G401 (cell line): Measurements from ENCODE around the gene SURF1. TPM values are rescaled to one million over a fixed set of nuclear protein-coding genes. Genes with fewer than 3 reads are reported as not detected.
"Not testable (repeated sequence)": the region's sequence is repeated elsewhere in the genome, so short reads cannot be mapped to it uniquely, and the experiment has no call there.

Experiments
- DNase-seq: peaks from one replicate; pipeline ENCODE4 v3.0.0-alpha.2; 2015; ENCODE audit warnings: low spot score
- in situ Hi-C: cut with HindIII; loops from 2 replicates; pipeline ENCODE4 v1.10.0; 2016; ENCODE audit warnings: low sequenced_read_pairs, mixed read lengths
- total RNA-seq: library from RNA; depleted of rRNA; stranded (reverse); fragments of >200 nt; shearing (Covaris generic); gene quantifications from 2 replicates; pipeline ENCODE4 v1.2.3, GENCODE V29; 2014

Gene SURF1
- total RNA-seq, 1 experiment from 2014 or later = 33.8 TPM

DNA sequence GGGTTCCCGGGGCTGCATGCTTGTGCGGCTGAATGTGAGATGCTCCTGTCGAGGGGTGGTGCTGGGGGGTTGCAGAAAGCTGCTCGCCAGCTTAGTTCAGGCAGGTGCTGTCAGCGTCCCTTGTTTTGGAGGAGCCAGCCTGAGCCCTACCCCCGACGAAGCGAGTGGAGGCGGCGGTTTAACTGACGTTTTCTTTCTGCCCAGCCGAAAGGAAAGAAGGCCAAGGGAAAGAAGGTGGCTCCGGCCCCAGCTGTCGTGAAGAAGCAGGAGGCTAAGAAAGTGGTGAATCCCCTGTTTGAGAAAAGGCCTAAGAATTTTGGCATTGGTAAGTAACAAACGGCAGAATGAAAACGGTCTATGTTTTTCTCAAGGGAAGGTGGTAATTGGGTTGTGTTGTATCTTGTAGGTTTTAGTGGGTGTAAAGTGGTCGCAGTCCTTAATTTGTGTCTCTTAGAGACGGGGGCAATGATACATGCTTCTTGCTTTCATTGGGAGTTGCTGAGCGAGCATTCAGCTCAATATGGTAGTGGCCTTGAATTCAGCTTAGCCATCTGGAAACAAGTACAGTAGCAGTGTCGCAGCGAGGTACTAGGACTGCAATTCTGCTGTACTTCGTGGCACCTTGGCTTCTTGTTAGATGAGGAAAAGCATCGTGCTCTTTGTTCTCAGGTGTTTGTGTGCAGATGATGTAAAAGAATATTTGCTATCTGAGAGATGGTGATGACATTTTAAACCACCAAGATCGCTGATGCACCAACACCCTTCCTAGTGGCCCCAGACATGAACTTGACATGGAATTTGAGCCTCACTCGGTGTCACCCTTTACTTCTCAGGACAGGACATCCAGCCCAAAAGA, 7.3 kb downstream of the SURF1 start:
- in situ Hi-C loops = no loop called here
- DNase-seq = no peak

DNA sequence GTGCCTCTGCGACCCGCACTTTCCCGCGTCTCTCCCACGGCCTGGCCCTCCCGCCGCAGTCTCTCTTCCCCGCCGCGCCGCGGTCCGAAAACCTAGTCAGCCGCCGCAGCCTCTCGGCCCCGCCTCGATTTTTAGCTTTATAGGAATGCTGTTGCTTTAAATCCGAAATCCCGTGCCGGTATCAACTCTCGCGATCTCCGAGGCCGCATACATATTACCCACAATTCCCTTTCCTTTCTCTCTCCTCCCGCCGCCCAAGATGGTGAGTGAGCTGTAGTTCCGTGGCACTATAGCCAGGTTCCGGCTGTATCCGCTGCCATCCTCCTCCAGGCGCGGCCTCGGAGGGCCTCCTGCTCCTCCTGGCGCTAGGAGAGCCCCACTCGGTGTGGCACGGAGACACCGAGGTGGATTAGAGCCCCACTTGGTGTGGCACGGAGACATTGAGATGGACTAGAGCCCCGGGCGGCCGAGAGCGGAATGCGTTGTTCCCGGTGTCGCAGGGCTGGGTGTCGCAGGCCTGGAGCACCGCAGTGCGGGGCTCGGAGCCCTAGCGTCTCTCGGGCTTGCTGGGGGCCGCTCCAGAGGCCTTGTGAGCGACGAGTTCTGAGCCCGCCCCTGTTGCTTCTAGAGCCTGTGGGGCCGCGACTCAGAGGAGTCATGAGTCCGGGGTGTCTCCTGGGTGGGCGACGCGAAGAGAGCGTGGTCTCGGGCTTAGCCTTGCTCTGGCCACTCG, 8.1 kb downstream of the SURF1 start, which contains the start of the genes MED22 and RPL7A:
Gene MED22, minus strand, starts transcription at position 147 of the 733 bp plus-strand sequence. CDS start 1,469 bp downstream, outside the sequence.
Gene RPL7A, plus strand, starts transcription at position 234 of the 733 bp plus-strand sequence. Its CDS starts 26 bp downstream, at position 260.
- in situ Hi-C loops = no loop called here
- peak; percentile 97 for DNase-seq

DNA sequence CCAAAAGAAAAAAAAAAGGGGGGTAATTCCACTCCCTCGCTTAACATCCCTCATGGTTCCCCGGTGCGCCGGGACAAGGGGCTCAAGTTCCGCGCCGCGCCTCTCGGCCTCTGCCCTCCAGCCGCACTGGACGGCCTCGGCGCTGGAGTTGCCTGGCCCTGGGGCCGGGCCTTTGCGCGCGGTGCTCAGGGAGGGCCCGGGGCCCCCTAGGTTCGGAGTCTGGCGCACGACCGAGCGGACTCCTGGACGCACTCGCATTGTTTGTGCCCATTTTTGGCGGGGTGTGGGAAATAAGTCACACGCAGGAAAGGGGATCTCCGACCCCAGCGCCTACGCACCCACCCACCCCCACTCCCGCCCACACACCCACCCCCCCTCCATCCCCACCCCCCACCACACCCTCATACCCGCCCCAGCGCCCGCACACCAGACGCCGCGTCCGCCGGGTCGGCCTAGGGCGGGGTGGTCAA, 8.7 kb downstream of the SURF1 start:
- DNase-seq = no peak
- in situ Hi-C loops = no loop called here

DNA sequence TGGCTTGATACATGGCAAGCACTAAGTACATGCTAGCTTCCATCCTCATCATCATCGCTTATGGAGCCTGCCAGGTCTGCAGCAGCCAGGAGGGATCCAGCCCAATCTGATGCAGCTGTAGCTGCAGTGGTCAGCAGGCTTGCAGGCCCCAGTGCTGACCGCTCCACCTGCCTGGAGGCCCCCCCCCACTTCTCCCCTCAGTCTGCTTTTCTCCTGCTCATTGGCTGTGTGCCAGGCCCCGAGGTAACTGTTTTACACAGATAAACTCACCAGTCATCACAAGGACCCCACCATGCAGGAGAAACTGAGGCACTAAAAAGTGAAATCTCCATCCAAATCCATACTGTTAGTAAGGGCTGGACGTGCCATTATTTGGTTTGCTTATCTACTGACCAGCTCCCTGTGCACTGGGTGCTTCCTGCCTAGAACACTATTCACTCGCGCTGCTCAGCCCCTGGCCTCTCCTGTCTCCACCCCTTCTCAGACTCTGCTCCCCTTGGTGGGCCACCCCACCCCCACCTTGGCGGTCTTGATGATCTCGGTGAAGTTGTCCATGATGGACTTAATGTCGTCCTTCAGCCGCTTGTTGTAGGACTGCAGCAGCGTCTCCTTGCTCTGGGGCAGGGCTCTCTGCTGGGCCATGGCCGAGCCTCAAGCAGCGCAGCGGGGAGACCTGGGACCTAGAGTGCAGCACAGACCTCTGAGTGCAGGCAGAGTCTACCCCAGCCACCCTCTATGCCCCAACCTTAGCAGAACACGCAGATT, 10.1 kb downstream of the SURF1 start:
- DNase-seq = no peak
- in situ Hi-C loops = no loop called here

DNA sequence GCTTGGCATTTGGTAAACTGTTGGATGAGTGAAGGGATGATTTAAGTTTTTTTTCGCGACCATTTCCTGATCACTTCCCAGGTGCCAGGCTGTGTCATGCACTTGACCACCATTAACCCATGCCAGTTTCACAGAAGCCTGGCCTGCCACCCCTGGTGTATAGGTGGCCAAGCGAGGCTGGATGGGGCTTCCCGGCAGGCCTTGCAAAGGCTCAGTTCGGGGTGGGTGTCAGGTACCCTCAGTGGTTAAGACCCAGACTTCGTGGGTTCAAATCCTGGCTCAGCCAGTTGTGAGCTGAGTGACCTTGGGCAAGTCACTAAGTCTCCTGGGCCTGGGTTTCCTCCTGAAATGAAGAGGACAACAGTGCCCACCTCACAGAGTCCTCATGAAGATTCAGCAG, 10.7 kb downstream of the SURF1 start:
- in situ Hi-C loops = no loop called here
- DNase-seq = no peak

DNA sequence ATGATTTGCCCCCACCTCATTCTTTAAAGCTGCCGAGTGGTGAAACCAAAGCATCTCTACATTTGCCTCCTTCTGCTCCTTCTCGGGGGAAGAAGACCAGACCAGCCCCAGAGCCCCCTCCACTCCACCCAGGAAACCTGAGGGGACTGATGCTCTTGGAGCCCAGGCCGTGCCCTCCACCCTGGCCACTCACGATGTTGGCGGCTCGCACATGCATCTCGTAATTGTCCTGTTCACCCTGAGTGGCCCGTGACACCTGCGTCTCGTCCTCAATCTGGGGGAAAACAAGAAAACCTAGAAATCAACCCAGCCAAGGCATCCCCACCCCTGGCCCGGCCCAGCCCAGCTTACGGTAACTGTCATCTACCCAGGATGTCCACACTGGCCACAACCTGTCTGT, 11.3 kb downstream of the SURF1 start:
- DNase-seq = no peak

DNA sequence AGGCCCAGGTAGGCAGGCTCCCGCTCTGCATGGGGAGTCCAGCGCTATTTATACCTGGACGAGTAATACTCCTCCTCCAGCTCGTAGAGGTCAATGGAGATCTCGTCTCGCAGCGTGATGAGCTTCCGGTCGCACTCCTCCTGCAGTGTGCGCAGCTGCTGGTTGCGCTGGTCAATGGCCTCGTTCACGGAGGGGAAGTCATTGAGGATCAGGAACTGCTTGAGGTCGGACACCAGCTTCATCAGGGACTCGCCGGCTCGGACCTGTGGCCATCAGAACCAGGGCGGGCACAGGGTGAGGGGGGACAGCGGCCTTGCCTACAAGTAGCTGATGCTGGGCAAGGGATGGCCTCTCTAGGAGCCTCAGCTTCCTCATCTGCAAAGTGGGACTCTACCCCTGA, 12.2 kb downstream of the SURF1 start:
- in situ Hi-C loops = no loop called here
- DNase-seq = no peak

More for the DNA sequence above, 11.3 kb downstream of the SURF1 start:
- in situ Hi-C loops = no loop called here

DNA sequence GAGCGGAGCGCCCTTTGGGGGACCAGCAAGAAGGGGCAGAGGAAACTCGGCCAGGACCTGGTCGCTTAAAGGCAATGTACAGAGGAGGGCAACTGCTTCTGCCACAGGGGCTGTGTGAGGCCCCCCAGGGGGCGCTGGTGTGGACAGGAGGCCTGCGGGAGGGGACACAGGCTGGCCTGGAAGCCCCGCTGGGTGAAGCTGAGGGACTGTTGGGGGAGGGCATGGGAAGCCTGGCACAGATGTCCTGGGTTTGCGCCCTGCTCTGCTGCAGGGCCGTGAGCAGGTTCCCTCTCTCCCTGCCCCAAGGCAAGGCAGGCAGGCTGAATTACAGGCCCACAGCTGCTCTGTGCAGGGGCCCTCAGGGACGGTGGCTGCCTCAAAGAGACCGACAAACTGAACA, 13.7 kb downstream of the SURF1 start:
- no peak for DNase-seq
- in situ Hi-C loops = no loop called here

DNA sequence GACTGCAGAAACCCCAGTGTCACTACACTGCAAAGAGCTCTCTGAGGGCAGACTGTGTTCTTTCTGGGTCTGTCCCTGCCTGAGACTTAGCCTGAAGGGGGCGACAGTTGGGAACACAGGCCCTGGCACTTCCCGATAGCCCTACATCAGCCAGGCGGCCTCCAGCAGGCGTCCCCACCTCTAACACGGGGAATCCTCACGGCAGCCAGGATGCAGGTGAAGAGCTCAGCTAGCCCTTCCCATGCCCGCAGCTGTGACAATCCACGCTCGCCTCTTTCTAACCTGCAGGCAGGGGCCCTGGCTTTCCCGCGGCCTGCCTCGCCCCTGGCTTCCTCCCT, 14.2 kb downstream of the SURF1 start:
- no peak for DNase-seq

DNA sequence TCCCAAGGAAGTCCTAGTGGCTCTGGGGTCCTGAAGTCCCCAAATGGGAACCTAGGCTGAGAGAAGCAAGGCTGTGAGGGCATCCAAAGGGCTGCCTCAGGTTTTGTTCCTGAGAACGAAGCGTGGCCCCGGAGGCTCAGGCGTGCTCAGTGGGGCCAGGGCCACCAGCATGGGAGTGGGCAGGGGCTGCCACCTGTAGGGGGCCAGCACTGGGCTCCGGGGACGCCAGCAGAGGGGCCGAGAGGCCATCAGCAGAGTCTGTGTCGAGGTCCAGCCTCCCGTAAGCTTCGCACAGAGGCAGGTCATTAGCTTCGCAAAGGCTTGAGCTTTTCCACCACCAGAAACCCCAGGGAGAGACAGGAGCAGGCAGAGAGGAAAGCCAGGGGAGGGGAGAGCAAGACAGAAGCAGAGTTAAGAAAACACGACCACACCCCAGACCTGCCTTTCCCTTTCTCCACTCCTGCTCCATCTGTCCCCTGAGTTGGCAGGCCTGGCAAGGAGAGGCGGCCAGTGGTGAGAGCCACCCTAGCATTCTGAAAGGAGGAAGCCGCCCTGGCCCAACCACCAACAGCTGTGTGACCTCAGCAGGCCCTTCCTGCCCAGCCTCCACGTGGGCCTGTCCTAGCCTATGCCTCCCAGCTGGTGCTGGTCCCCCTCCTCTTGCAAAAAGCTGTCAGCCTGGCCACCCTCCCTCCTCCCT, 14.8 kb downstream of the SURF1 start:
- in situ Hi-C loops = no loop called here
- no peak for DNase-seq

More for the DNA sequence above, 14.2 kb downstream of the SURF1 start:
- in situ Hi-C loops = no loop called here

DNA sequence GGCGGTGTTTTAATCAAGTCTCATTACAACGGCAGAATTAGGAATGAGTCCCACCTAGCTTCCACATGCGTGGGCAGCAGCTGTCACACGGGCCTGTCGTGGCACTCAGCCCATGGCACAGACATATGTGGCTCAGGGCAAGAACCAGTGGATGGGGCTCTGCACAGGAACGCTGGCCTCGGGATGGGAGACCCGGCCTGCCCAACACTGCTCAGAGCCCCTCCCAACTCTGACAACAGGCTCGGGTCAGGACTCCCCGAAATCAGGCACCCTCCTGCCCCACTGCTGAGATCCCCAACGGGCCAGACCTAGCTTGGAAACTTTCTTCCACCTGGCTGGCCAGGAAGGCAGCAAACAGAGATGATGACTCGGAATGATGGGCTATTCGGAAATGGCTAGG, 15.4 kb downstream of the SURF1 start:
- in situ Hi-C loops = no loop called here
- no peak for DNase-seq

DNA sequence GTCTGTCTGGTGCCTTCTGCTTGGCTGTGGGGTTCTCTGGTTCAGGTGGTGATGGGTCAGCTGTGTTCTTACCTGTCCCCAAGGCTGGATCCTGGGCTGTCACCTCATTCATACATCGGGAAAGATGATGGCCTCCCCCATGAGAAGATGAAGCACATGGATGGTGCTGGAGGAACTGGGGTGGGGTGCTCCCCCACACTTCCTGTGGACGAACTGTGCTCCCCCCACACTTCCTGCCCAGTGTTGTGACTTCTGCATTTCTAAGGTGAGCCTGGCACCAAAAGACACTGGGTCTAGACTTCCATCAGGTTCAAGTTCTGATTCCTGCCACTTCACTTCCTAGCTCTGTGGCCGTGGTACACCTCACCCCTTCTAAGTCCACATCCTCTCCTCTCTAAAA, 16.0 kb downstream of the SURF1 start:
- in situ Hi-C loops = no loop called here

DNA sequence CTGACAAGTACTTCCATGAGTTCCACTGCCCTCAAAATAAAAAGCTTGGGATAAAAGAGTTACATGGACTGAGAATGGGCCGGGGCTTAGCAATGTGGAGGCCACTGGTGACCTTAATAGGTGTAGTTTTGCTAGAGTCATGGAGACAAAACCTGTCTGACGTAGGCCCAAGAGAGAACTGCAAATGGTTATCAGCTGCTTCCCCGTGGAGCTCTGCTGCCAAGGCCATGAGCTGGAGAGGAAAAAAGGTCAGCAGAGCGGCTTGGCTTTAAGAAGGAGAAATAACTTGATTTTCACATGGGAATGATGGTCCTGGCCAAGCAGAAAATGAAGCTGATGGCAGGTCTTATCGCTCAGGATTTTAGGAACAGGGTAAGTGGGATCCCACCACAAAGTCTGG, 16.6 kb downstream of the SURF1 start:
- in situ Hi-C loops = no loop called here

More for the DNA sequence above, 16.0 kb downstream of the SURF1 start:
- no peak for DNase-seq

DNA sequence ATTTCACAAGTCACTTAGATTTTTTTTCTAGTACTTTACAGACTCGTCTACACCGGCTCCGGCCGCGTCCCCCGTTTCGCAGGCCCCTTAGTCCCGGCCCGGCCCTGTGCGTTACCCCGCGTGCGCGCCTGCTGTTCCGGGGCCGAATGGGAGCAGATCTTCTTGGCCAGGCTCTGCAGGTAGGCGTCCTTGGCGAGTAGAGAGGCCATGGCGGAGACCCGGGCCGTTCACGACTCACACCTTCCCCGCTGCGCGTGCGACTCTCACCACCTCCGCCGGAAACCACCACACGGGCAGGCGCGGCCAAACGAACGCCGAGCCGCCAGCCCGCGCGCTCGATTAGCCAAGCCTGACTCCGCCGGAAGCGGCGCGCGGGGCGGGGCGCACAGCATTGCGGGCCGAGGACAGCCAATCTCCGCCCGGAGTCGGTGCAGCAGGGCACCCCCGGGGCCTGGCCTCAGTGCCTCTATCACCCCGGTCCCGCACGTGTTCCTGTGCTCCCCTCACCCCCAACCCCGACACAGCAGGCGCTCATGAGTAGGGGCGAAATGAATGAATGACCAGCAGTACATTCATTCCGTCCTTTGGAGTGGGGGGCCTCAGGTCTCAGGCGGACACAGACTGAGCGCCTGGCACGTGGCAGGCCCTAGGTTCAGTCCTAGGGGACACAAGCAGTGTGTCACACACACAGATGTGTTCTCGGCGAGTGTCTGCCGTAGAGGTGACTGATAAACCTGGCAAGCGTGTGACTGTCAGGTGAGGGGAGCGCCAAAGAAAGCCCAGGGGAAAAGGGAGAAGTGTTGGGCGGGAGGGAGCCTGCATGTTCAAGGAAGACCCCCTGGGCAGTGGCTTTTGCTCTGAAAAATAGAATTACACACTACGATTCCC, 20.1 kb downstream of the SURF1 start, which contains the start of gene SURF6:
Gene SURF6, minus strand, starts transcription at position 265 of the 888 bp plus-strand sequence. Its CDS starts 56 bp downstream, at position 209.
- DNase-seq = peak; percentile 89
- in situ Hi-C loops = no loop called here

More for the DNA sequence above, 16.6 kb downstream of the SURF1 start:
- no peak for DNase-seq

DNA sequence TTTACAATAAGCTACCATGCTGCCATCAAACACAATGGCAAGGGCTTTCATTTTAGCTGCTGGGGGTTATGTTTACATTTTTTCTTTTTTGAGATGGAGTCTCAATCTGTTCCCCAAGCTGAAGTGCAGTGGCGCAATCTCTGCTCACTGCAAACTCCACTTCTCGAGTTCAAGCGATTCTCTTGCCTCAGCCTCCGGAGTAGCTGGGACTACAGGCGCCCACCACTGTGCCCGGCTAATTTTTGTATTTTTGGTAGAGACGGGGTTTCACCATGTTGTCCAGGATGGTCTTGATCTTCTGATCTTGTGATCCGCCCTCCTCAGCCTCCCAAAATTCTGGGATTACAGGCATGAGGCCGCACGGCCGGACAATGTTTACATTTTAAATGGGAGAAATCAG, 21.4 kb downstream of the SURF1 start:
- in situ Hi-C loops = not testable (repeated sequence)

DNA sequence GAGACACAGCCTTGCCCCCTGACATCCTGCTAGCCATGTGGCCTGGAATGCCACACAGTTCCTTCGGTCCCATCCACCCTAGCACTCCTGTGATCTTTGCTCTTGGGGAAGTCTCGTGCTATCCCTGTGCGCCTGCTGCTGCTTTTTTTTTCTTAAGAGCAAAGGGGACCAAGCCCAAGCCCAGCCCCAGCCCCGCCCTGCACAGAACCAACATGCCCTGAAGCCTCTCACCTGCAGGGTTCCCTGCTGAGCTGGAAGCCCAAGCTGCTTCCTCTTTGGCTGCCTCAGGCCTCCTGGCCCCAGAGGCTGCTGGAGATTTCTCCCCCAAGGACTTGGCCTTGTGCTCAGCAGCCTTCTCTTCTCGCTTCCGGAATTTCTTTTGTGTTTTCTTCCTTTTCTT, 22.1 kb downstream of the SURF1 start:
- no peak for DNase-seq
- in situ Hi-C loops = no loop called here

More for the DNA sequence above, 21.4 kb downstream of the SURF1 start:
- not testable (repeated sequence) for DNase-seq

DNA sequence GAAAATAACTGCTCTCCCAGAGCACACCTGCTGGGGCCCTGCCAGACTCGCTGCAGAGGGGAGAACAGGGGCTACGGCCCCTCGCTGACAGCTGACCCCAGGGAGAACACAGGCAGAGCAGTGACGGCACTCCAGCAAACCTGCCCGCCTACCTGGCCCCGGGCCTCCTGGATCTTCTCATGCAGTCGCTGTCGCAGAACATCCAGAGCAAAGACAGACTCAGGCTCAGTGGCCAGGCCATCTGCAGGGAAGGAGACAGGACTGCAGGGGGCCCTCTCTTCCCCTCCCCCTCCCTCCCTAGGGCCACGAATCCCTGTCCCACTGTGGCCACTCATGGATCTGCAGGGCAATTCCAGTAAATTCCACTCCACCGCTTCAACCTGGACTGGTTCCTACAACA, 22.7 kb downstream of the SURF1 start:
- in situ Hi-C loops = no loop called here
- DNase-seq = no peak

DNA sequence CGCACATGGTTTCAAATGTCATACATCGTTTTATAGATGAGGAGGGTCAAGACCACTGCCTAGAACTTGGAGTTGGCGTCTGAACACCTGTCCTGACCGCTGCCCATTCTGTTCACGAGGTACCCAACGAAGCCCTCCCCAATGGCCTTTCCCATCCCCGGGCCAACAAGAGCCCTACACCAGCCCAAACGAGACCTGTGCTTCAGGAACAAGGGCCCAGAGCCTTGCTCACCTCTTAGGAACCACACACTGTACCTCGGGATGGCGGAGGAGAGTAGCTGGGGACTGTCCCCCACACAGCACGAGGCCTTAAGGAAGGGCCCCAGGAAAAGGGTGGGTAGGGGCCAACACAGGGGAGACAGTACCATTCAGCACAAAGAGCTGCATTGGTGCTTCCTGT, 23.3 kb downstream of the SURF1 start:
- no peak for DNase-seq
- in situ Hi-C loops = no loop called here
